Neural cell (in vitro differentiated cells): ENCODE data around the gene CCDC9. TPM values are rescaled to one million over a fixed set of nuclear protein-coding genes. Genes with fewer than 3 reads are reported as not detected.
"Not testable (repeated sequence)": the region's sequence is repeated elsewhere in the genome, so short reads cannot be mapped to it uniquely, and the experiment has no call there.

Experiments used
- H2AFZ ChIP-seq: fragments of 200-600, 300-800 bp; sonication (generic), shearing (Covaris generic); 2 replicates; pipeline ENCODE4 v1.6.0; 2014; ENCODE audit warnings: low read depth, mild to moderate bottlenecking, antibody characterized with exemption, low read length, moderate library complexity
- H3F3A ChIP-seq: fragments of 200-600 bp; shearing (Covaris generic); 2 replicates; pipeline ENCODE4 v1.6.1; 2016; ENCODE audit warnings: mild to moderate bottlenecking, moderate library complexity, mixed read lengths, antibody characterized with exemption, low read length; ENCODE audit not compliant: insufficient read depth, poor library complexity, severe bottlenecking
- H3K27ac ChIP-seq: fragments of 200-600, 300-800 bp; sonication (generic), shearing (Covaris generic); 2 replicates; pipeline ENCODE4 v1.5.1; 2014; ENCODE audit warnings: mild to moderate bottlenecking, low read length, moderate library complexity
- H3K27me3 ChIP-seq: fragments of 300-800, 200-600 bp; sonication (generic), shearing (Covaris generic); 2 replicates; pipeline ENCODE4 v1.6.0; 2014; ENCODE audit warnings: mild to moderate bottlenecking, low read depth, low read length, moderate library complexity; ENCODE audit not compliant: insufficient read depth
- H3K36me3 ChIP-seq: fragments of 300-800, 200-600 bp; sonication (generic), shearing (Covaris generic); 2 replicates; pipeline ENCODE4 v1.5.1; 2014; ENCODE audit warnings: mild to moderate bottlenecking, antibody characterized with exemption, low read length, moderate library complexity; ENCODE audit not compliant: insufficient read depth
- H3K4me2 ChIP-seq: fragments of 300-800, 200-600 bp; sonication (generic), shearing (Covaris generic); 2 replicates; pipeline ENCODE4 v1.6.0; 2014; ENCODE audit warnings: mild to moderate bottlenecking, low read length
- H3K4me3 ChIP-seq: fragments of 300-800, 200-600 bp; sonication (generic), shearing (Covaris generic); 2 replicates; pipeline ENCODE4 v1.5.1; 2014; ENCODE audit warnings: mild to moderate bottlenecking, low read length, moderate library complexity
- H3K79me2 ChIP-seq: fragments of 200-600 bp; shearing (Covaris generic); replicated peaks from 2 replicates; pipeline ENCODE4 v1.6.0; 2014; ENCODE audit warnings: mild to moderate bottlenecking, low read length, moderate library complexity; ENCODE audit not compliant: insufficient read depth
- H3K9ac ChIP-seq: fragments of 300-800, 200-600 bp; sonication (generic), shearing (Covaris generic); 2 replicates; pipeline ENCODE4 v1.6.1; 2016; ENCODE audit warnings: mild to moderate bottlenecking, low read length, mixed read lengths
- H3K9me2 ChIP-seq: fragments of 200-600 bp; shearing (Covaris generic); 2 replicates; pipeline ENCODE4 v1.6.1; 2016; ENCODE audit warnings: mild to moderate bottlenecking, low read length, mixed read lengths; ENCODE audit not compliant: insufficient read depth
- H3K9me3 ChIP-seq: fragments of 200-600, 300-800 bp; sonication (generic), shearing (Covaris generic); 2 replicates; pipeline ENCODE4 v1.6.1; 2016; ENCODE audit warnings: mild to moderate bottlenecking, mixed run types, low read length, moderate library complexity, mixed read lengths
- H4K20me1 ChIP-seq: fragments of 200-600 bp; shearing (Covaris generic); 2 replicates; pipeline ENCODE4 v1.6.1; 2016; ENCODE audit warnings: mild to moderate bottlenecking, mixed run types; ENCODE audit not compliant: insufficient read depth
- CTCF ChIP-seq: fragments of 450-650 bp; IDR thresholded peaks from 2 replicates; pipeline ENCODE4 v1.5.1; 2014; ENCODE audit warnings: antibody characterized with exemption, mild to moderate bottlenecking, moderate library complexity; ENCODE audit not compliant: poor library complexity, severe bottlenecking
- EP300 ChIP-seq: fragments of 450-650 bp; conservative IDR thresholded peaks from 2 replicates; pipeline ENCODE4 v1.6.1; 2014; ENCODE audit warnings: antibody characterized with exemption, mild to moderate bottlenecking, moderate library complexity; ENCODE audit not compliant: poor library complexity, severe bottlenecking
- EZH2 ChIP-seq: fragments of 200-600, 300-800 bp; shearing (Covaris generic), sonication (generic); IDR thresholded peaks from 2 replicates; pipeline ENCODE4 v1.6.1; 2014; ENCODE audit warnings: antibody characterized with exemption, low read length, borderline replicate concordance, mild to moderate bottlenecking; ENCODE audit not compliant: insufficient read depth, poor library complexity, severe bottlenecking
- MXI1 ChIP-seq: fragments of 450-650 bp; conservative IDR thresholded peaks from 2 replicates; pipeline ENCODE4 v1.6.1; 2014; ENCODE audit warnings: antibody characterized with exemption, mild to moderate bottlenecking; ENCODE audit not compliant: poor library complexity, severe bottlenecking
- POLR2AphosphoS5 ChIP-seq: IDR thresholded peaks from 2 replicates; pipeline ENCODE4 v1.6.1; 2012
- RAD21 ChIP-seq: fragments of 450-650 bp; conservative IDR thresholded peaks from 2 replicates; pipeline ENCODE4 v1.6.1; 2014; ENCODE audit warnings: antibody characterized with exemption, mild to moderate bottlenecking, moderate library complexity
- REST ChIP-seq: IDR thresholded peaks from 2 replicates; pipeline ENCODE4 v1.6.1; 2012; ENCODE audit warnings: borderline replicate concordance
- SMC3 ChIP-seq: fragments of 450-650 bp; conservative IDR thresholded peaks from 2 replicates; pipeline ENCODE4 v1.6.1; 2014; ENCODE audit warnings: antibody characterized with exemption, mild to moderate bottlenecking, moderate library complexity; ENCODE audit not compliant: poor library complexity
- TAF1 ChIP-seq: IDR thresholded peaks from 2 replicates; pipeline ENCODE4 v1.6.1; 2012; ENCODE audit warnings: low read depth
- polyA plus RNA-seq: library from polyadenylated mRNA; depleted of rRNA; stranded (reverse); fragments of >200 nt; gene quantifications from 2 replicates; pipeline ENCODE4 v1.2.3, GENCODE V29; 2014

The CCDC9 gene
- polyA plus RNA-seq, 1 donor from 2014 or later: 2.1 TPM

- TF ChIP-seq SMC3: peak; percentile 79
- no peak for TF ChIP-seq EP300
- peak; percentile 84 for TF ChIP-seq CTCF
- TF ChIP-seq RAD21: peak; percentile 82
- no peak overlapping the region for H3K4me2 ChIP-seq
- H3K4me3 ChIP-seq: no peak overlapping the region
- H2AFZ ChIP-seq: no peak overlapping the region
- H3K9me3 ChIP-seq: no peaks in the 10 kb centered on the region
- no peaks in the 10 kb centered on the region for H3F3A ChIP-seq
- H3K79me2 ChIP-seq: no peaks in the 10 kb centered on the region
- no peaks in the 10 kb centered on the region for H3K36me3 ChIP-seq
- H4K20me1 ChIP-seq: no peaks in the 10 kb centered on the region
- H3K27me3 ChIP-seq: no peaks in the 10 kb centered on the region
- no peaks in the 10 kb centered on the region for H3K9me2 ChIP-seq
- H3K9ac ChIP-seq: no peak overlapping the region
- no peak overlapping the region for H3K27ac ChIP-seq
Measured at GRCh38 chr19:47296036-47296435, 39.7 kb downstream of the CCDC9 start.

- not testable (repeated sequence) for H3K27me3 ChIP-seq, H3K27ac ChIP-seq, H3F3A ChIP-seq, H3K79me2 ChIP-seq, H3K9ac ChIP-seq, H3K36me3 ChIP-seq, H4K20me1 ChIP-seq, H3K4me2 ChIP-seq, H2AFZ ChIP-seq, H3K4me3 ChIP-seq, H3K9me2 ChIP-seq, H3K9me3 ChIP-seq
Measured at GRCh38 chr19:47300867-47301266, 44.5 kb downstream of the CCDC9 start.

- H3F3A ChIP-seq: no peaks in the 10 kb centered on the region
- H3K4me3 ChIP-seq: no peak overlapping the region
- no peaks in the 10 kb centered on the region for H3K9me3 ChIP-seq
- no peaks in the 10 kb centered on the region for H3K27me3 ChIP-seq
- no peak overlapping the region for H3K4me2 ChIP-seq
- no peaks in the 10 kb centered on the region for H3K79me2 ChIP-seq
- no peaks in the 10 kb centered on the region for H3K36me3 ChIP-seq
- no peak overlapping the region for H2AFZ ChIP-seq
- no peaks in the 10 kb centered on the region for H3K9me2 ChIP-seq
- no peaks in the 10 kb centered on the region for H4K20me1 ChIP-seq
- no peak overlapping the region for H3K9ac ChIP-seq
- no peak overlapping the region for H3K27ac ChIP-seq
- no peak for TF ChIP-seq POLR2AphosphoS5
- TF ChIP-seq TAF1: no peak
- TF ChIP-seq CTCF: no peak
- no peak for TF ChIP-seq SMC3
- TF ChIP-seq RAD21: no peak
- no peak for TF ChIP-seq EZH2
- no peak for TF ChIP-seq MXI1
- no peak for TF ChIP-seq EP300
- no peak for TF ChIP-seq REST
Measured at GRCh38 chr19:47302249-47302648, 45.9 kb downstream of the CCDC9 start.
